Right atrium auricular region (tissue), 2 donors: ENCODE data around the gene SLIT3. TPM values are rescaled to one million over a fixed set of nuclear protein-coding genes. Genes with fewer than 3 reads are reported as not detected.
A peak's percentile ranks its signal among the peaks of the same experiment; 100 is the strongest.

Experiments used
- DNase-seq: peaks from one replicate; pipeline ENCODE4 v3.0.0-alpha.2; 2019; ENCODE audit warnings: low spot score
- H3K27ac ChIP-seq, 2 donors: fragments of 200-600 bp; sonication (generic); 1 replicate in 1 of 2; 2 replicates in 1 of 2; pipeline ENCODE4 v1.5.1; 2016 to 2019
- H3K27me3 ChIP-seq, 2 donors: fragments of 200-600 bp; sonication (generic); one replicate each; pipeline versions ENCODE4 v1.5.1 to v1.6.0; 2017 to 2019
- H3K36me3 ChIP-seq: fragments of 200-600 bp; sonication (generic); one replicate; pipeline ENCODE4 v1.5.1; 2016
- H3K4me1 ChIP-seq, 2 donors: fragments of 200-600 bp; sonication (generic); one replicate each; pipeline versions ENCODE4 v1.5.1 to v1.6.0; 2017 to 2019
- H3K4me3 ChIP-seq, 2 donors: fragments of 200-600 bp; sonication (generic); 1 replicate in 1 of 2; 2 replicates in 1 of 2; pipeline ENCODE4 v1.5.1; 2017 to 2019; ENCODE audit warnings: mild to moderate bottlenecking in 1 of 2, moderate library complexity in 1 of 2
- H3K9me3 ChIP-seq, 2 donors: fragments of 200-600 bp; sonication (generic); one replicate each; pipeline ENCODE4 v1.5.1; 2019
- total RNA-seq, 2 donors: library from RNA; depleted of rRNA; stranded (reverse); fragments of >200 nt; gene quantifications; one replicate each; pipeline ENCODE4 v1.1.0, GENCODE V29; 2016
- TF ChIP-seq, protein P1 (sequence below), 2 donors: fragments of 200-600 bp; sonication (generic); IDR thresholded peaks; one replicate each; pipeline ENCODE4 v1.5.1; 2019; ENCODE audit warnings: antibody characterized with exemption in 2 of 2

Gene SLIT3
- total RNA-seq, 2 donors from 2014 or later, result 66.1 to 85.8 TPM

DNA sequence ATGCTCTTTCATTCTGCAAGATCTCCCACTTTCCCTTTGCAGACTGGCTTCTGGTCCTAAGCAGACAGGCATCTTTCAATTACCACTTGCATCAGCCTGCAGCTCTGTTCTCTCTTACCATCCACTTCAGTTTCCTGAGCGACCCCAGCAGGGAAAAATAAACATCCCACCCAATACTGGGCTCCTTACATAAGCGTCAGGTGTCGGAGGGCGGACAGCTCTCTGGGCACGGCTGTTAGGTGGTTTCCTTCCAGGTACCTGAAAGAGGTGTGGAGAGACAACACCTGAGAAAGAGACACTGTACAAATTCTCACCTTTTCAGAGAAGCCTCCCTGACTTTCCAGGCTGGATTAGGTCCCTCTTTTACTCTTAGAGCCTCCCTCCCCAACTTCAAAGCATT, 576.7 kb downstream of the SLIT3 start:
- TF ChIP-seq, protein P1, sequence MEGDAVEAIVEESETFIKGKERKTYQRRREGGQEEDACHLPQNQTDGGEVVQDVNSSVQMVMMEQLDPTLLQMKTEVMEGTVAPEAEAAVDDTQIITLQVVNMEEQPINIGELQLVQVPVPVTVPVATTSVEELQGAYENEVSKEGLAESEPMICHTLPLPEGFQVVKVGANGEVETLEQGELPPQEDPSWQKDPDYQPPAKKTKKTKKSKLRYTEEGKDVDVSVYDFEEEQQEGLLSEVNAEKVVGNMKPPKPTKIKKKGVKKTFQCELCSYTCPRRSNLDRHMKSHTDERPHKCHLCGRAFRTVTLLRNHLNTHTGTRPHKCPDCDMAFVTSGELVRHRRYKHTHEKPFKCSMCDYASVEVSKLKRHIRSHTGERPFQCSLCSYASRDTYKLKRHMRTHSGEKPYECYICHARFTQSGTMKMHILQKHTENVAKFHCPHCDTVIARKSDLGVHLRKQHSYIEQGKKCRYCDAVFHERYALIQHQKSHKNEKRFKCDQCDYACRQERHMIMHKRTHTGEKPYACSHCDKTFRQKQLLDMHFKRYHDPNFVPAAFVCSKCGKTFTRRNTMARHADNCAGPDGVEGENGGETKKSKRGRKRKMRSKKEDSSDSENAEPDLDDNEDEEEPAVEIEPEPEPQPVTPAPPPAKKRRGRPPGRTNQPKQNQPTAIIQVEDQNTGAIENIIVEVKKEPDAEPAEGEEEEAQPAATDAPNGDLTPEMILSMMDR (IDR thresholded peaks at IDR 0.05), result no peak
- Histone ChIP-seq H3K27me3 (no peaks in the 10 kb centered on the region), H3K4me3 (no peak overlapping the region), H3K4me1 (no peaks in the 10 kb centered on the region), H3K36me3 (peaks cover 18% of the 10 kb centered on the region), H3K27ac (no peak overlapping the region), H3K9me3 (peaks cover 0 to 10% of the 10 kb centered on the region in 2 donors)
- peak; percentile 32 for DNase-seq

DNA sequence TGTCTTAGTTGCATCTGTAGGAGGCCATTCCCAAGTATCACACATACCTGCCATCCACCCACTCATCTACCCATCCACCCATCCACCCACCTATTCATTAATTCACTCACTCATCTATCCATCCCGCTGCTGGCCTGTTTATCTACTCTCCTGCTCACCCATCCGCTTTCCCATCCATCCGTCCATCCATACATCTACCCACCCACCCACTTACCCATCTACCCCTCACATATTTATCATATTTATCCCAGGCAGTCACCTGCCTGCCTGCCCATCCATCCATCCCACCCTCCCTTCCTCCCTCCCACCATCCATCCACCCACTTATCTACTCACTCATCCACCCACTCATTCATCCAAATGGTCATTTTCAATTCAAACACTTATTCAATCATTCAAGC, 577.9 kb downstream of the SLIT3 start:
- Histone ChIP-seq H3K4me1 (no peaks in the 10 kb centered on the region), H3K27ac (no peak overlapping the region), H3K27me3 (no peaks in the 10 kb centered on the region), H3K9me3 (no peaks in the 10 kb centered on the region), H3K4me3 (no peak overlapping the region), H3K36me3 (peaks cover 18% of the 10 kb centered on the region)
- peak; percentile 13 for DNase-seq
- TF ChIP-seq, protein P1 (IDR thresholded peaks at IDR 0.05), result no peak

- peaks cover 18% of the 10 kb centered on the region for H3K36me3 ChIP-seq
- H3K27ac ChIP-seq, result no peak overlapping the region
- peak; percentile 16 for DNase-seq
- no peaks in the 10 kb centered on the region for H3K27me3 ChIP-seq
- no peaks in the 10 kb centered on the region for H3K9me3 ChIP-seq
- no peak overlapping the region for H3K4me3 ChIP-seq
- no peaks in the 10 kb centered on the region for H3K4me1 ChIP-seq
- TF ChIP-seq, protein P1 (IDR thresholded peaks at IDR 0.05), result no peak
These were observed 579.0 kb downstream of the SLIT3 start for GRCh38 chr5:168721966-168722365.

- TF ChIP-seq, protein P1 (IDR thresholded peaks at IDR 0.05), result no peak
- H3K36me3 ChIP-seq, result peaks cover 18% of the 10 kb centered on the region
These were observed 579.8 kb downstream of the SLIT3 start for GRCh38 chr5:168721002-168721753.

DNA sequence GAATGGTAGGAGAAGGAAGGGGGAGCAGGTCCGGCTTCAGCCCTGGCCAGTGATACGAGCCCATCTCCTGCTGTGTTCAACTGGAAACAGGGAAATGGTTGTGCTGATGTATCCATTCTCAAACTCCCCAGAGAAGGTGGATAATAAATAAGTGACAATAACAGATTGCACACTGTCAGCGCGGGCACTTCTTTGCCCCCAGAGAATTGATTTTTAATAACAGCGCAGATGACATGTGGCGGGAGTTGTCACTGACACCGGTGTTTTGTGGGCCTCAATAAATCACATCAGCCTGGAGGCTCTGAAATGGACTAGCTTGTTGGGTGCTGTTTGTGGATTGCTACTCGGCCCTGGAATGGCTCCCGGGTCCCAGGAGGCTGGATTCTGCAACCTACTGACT, 580.4 kb downstream of the SLIT3 start:
- Histone ChIP-seq H3K9me3 (no peaks in the 10 kb centered on the region), H3K36me3 (peaks cover 18% of the 10 kb centered on the region), H3K27me3 (no peaks in the 10 kb centered on the region), H3K27ac (no peak overlapping the region), H3K4me3 (no peak overlapping the region), H3K4me1 (no peaks in the 10 kb centered on the region)
- DNase-seq, result peak; percentile 28
- TF ChIP-seq, protein P1 (IDR thresholded peaks at IDR 0.05), result no peak

More at GRCh38 chr5:168721002-168721753, 579.8 kb downstream of the SLIT3 start:
- Histone ChIP-seq H3K4me3 (no peak overlapping the region), H3K9me3 (no peaks in the 10 kb centered on the region), H3K4me1 (no peaks in the 10 kb centered on the region), H3K27me3 (no peaks in the 10 kb centered on the region), H3K27ac (no peak overlapping the region)
- DNase-seq, result no peak
